ENCODE results near the gene COX4I2. TPM values are rescaled to one million over a fixed set of nuclear protein-coding genes. Genes with fewer than 3 reads are reported as not detected.
A peak's percentile ranks its signal among the peaks of the same experiment; 100 is the strongest.

The COX4I2 gene
- total RNA-seq, 1 experiment from 2014 or later: not detected

GRCh38 chr20:31684153-31685015, 46.7 kb downstream of the COX4I2 start (continued):
- TF ChIP-seq E2F5 (CRISPR knock-in tag; IDR thresholded peaks at IDR 0.05) (no peak), GABPB1 (CRISPR knock-in tag; IDR thresholded peaks at IDR 0.05) (no peak), JAZF1 (CRISPR knock-in tag; IDR thresholded peaks at IDR 0.05) (no peak), ESRRA (CRISPR knock-in tag; IDR thresholded peaks at IDR 0.05; ENCODE audit: borderline replicate concordance) (no peak), FOXP1 (CRISPR knock-in tag; IDR thresholded peaks at IDR 0.05; ENCODE audit: borderline replicate concordance) (no peak), GTF2I (CRISPR knock-in tag; conservative IDR thresholded peaks at IDR 0.05) (no peak)

GRCh38 chr20:31685853-31686643, 48.3 kb downstream of the COX4I2 start:
- DNase-seq (ENCODE audit: low spot score): no peak
- POLR2A ChIA-PET: interaction anchor here (1.1 kb wide), 1 partner anchor 37 kb away, joined by 4 read pairs; the partner anchor contains the start of gene BCL2L1
- CTCF ChIA-PET: interaction anchor here (0.7 to 3.6 kb wide), 5 partner anchors 9 to 129 kb away, joined by 3 to 36 read pairs (median 4); partner anchors contain the start of gene BCL2L1

More at GRCh38 chr20:31685853-31686643, 48.3 kb downstream of the COX4I2 start:
- Mint-ChIP-seq H3K36me3 (peaks cover 10% of the 10 kb centered on the region; the same call in 1 of the 2 replicates), H3K4me3 (no peak overlapping the region), H3K27ac (peak overlapping the region; percentile 57), H3K9me3 (no peaks in the 10 kb centered on the region), H3K27me3 (ENCODE audit: low read depth) (no peaks in the 10 kb centered on the region), H3K4me1 (peaks cover 22% of the 10 kb centered on the region)
- no peak for ATAC-seq
- no peak for TF ChIP-seq ESRRA (CRISPR knock-in tag; IDR thresholded peaks at IDR 0.05; ENCODE audit: borderline replicate concordance)
- no peak for TF ChIP-seq USF2 (CRISPR knock-in tag; IDR thresholded peaks at IDR 0.05)
- no peak for TF ChIP-seq MYBL2 (CRISPR knock-in tag; IDR thresholded peaks at IDR 0.05)
- no peak for TF ChIP-seq CDX4 (CRISPR knock-in tag; IDR thresholded peaks at IDR 0.05; ENCODE audit: borderline replicate concordance)
- no peak for TF ChIP-seq FOXK1 (CRISPR knock-in tag; IDR thresholded peaks at IDR 0.05)
- no peak for TF ChIP-seq RORB (CRISPR knock-in tag; IDR thresholded peaks at IDR 0.05)
- TF ChIP-seq FOXP1 (CRISPR knock-in tag; IDR thresholded peaks at IDR 0.05; ENCODE audit: borderline replicate concordance): no peak
- no peak for TF ChIP-seq SP1 (CRISPR knock-in tag; conservative IDR thresholded peaks at IDR 0.05)
- TF ChIP-seq ZNF138 (CRISPR knock-in tag; conservative IDR thresholded peaks at IDR 0.05): no peak
- no peak for TF ChIP-seq TCF7 (CRISPR knock-in tag; IDR thresholded peaks at IDR 0.05; ENCODE audit: low read depth)
- no peak for TF ChIP-seq ZNF423 (CRISPR knock-in tag; IDR thresholded peaks at IDR 0.05)
- no peak for TF ChIP-seq SMAD4 (CRISPR knock-in tag; IDR thresholded peaks at IDR 0.05)
- no peak for TF ChIP-seq ATF6 (CRISPR knock-in tag; IDR thresholded peaks at IDR 0.05)
